Measurements from ENCODE around the gene MASTL. TPM values are rescaled to one million over a fixed set of nuclear protein-coding genes. Genes with fewer than 3 reads are reported as not detected.

Gene MASTL
- total and polyA plus RNA-seq, 12 donors = 1.5 to 4.3 (median 2.0) TPM

DNA sequence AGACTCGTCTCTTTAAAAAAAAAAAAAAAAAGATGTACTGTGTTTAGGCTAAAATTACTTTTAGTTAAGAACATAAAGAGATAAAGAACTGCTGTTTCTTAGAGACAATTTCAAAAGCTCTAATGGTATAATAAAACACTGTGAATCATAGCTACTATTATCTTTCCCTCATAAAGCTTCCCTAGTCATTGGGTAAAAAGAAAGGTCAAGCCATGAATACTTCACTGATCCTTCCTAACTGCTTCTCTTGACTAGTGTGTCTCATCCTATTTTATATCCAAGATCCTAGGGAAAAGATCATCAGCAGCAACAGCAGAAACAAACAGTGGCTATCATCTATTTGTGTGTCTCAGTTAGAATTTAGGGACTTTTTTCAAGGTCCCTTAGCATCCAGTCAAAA, 11.5 kb upstream of the MASTL start:
- TF ChIP-seq, protein P1, sequence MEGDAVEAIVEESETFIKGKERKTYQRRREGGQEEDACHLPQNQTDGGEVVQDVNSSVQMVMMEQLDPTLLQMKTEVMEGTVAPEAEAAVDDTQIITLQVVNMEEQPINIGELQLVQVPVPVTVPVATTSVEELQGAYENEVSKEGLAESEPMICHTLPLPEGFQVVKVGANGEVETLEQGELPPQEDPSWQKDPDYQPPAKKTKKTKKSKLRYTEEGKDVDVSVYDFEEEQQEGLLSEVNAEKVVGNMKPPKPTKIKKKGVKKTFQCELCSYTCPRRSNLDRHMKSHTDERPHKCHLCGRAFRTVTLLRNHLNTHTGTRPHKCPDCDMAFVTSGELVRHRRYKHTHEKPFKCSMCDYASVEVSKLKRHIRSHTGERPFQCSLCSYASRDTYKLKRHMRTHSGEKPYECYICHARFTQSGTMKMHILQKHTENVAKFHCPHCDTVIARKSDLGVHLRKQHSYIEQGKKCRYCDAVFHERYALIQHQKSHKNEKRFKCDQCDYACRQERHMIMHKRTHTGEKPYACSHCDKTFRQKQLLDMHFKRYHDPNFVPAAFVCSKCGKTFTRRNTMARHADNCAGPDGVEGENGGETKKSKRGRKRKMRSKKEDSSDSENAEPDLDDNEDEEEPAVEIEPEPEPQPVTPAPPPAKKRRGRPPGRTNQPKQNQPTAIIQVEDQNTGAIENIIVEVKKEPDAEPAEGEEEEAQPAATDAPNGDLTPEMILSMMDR (IDR thresholded peaks at IDR 0.05) = no peak
- Histone ChIP-seq H3K27me3 (no peaks in the 10 kb centered on the region), H3K4me1 (peaks cover 0 to 17% (median 5%) of the 10 kb centered on the region in 9 donors), H3K27ac (no peak overlapping the region), H3K36me3 (peaks cover 0 to 100% (median 41%) of the 10 kb centered on the region in 9 donors), H3K4me3 (no peak overlapping the region), H3K9me3 (no peaks in the 10 kb centered on the region)
- intact Hi-C loops (cut with DNase I) = loop anchor here in 1 of 10 donors (10.0 kb wide), 1 partner anchor 71 kb away; no protein-coding TSS in a partner anchor
- no peak for DNase-seq
- peak in 1 of 8 donors; percentile 14 for ATAC-seq
- 92 to 100% methylated on average over 1 of the region's 1 CpG for WGBS, 2 donors

DNA sequence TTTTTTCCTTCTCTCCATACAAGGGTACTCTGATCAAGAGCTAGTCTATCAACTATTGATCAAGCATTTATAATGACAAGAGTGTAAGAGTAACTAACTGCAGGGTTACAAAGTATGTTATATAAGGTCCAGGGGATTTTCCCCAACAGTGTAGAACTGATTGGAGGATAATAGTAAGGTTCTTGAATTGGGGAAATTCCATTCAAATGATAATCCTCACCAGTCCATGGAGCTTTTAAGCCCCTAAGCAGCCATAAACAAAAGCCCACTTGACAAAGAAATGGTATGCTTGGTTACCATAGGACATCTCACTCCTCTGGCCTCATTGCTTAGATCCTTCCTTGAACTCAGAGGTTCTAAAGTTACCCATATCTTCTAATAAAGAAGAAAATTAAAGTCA, 9.2 kb upstream of the MASTL start:
- H3K9me3 ChIP-seq = no peaks in the 10 kb centered on the region
- H3K36me3 ChIP-seq = peaks cover 0 to 90% (median 36%) of the 10 kb centered on the region in 9 donors
- DNase-seq (no peak), ATAC-seq (no peak)
- TF ChIP-seq, protein P1 (IDR thresholded peaks at IDR 0.05) = no peak
- H3K4me1 ChIP-seq = peaks cover 2 to 32% (median 12%) of the 10 kb centered on the region in 9 donors
- intact Hi-C loops (cut with DNase I) = loop anchor here in 1 of 10 donors (10.0 kb wide), 1 partner anchor 69 kb away; no protein-coding TSS in a partner anchor
- H3K27ac ChIP-seq = no peak overlapping the region
- H3K27me3 ChIP-seq = no peaks in the 10 kb centered on the region
- no peak overlapping the region for H3K4me3 ChIP-seq

DNA sequence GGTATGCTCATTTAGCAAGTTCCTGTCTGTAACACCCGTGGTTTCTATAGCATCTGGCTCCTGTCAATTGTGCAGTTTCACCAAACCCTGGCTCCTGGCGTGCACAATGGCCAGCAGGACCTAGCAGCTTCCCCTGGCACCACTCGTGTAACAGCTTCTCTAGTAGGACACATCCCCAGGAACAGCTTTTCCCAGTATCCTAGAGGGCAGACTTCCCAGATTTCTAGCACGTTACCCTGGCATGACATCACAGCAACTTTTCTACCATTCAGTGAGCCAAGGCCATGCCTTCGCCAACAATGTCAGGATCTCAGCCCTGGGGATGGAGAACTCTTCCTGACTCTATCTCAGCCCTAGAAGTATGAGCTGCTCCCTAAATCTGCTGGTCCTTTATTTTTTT, 7.5 kb upstream of the MASTL start:
- TF ChIP-seq, protein P1 (IDR thresholded peaks at IDR 0.05) = no peak
- ATAC-seq (peak in 7 of 8 donors; percentile 72 to 94 (median 85)), DNase-seq (peak in 1 of 2 donors; percentile 32)
- H3K9me3 ChIP-seq = no peaks in the 10 kb centered on the region
- peaks cover 2 to 46% (median 25%) of the 10 kb centered on the region in 9 donors for H3K4me1 ChIP-seq
- H3K36me3 ChIP-seq = peaks cover 0 to 77% (median 36%) of the 10 kb centered on the region in 9 donors
- WGBS, 2 donors = 64% methylated on average over 5 of the region's 5 CpGs
- intact Hi-C loops (cut with DNase I) = loop anchor here in 1 of 10 donors (10.0 kb wide), 1 partner anchor 67 kb away; no protein-coding TSS in a partner anchor
- no peak overlapping the region for H3K4me3 ChIP-seq
- peak overlapping the region in 1 of 10 donors; percentile 4 for H3K27ac ChIP-seq
- H3K27me3 ChIP-seq = no peaks in the 10 kb centered on the region

DNA sequence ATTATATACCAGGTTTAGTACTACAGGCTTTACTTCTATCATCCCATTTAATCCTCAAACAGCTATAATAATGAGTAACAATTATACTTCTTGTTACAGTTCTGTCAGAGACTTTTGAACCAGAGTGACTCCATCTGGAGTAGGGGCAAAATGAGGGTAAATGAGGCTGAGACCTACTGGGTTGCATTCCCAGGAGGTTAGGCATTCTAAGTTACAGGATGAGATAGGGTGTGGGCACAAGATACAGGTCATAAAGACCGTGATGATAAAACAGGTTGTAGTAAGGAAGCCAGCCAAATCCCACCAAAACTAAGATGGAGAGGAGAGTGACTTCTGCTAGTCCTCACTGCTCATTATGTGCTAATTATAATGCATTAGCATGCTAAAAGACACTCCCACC, 4.9 kb upstream of the MASTL start:
- Histone ChIP-seq H3K27ac (no peak overlapping the region), H3K9me3 (no peaks in the 10 kb centered on the region), H3K4me3 (no peak overlapping the region), H3K27me3 (no peaks in the 10 kb centered on the region), H3K4me1 (peaks cover 2 to 53% (median 33%) of the 10 kb centered on the region in 9 donors), H3K36me3 (peaks cover 0 to 51% (median 28%) of the 10 kb centered on the region in 9 donors)
- intact Hi-C loops (cut with DNase I) = loop anchor here in 4 of 10 donors (5.0 to 10.0 kb wide), 2 partner anchors 92 to 95 kb away; partner anchors contain the start of gene ACBD5 (in 4 of the 4)
- 57 to 59% methylated on average over 1 of the region's 1 CpG for WGBS, 2 donors
- no peak for DNase-seq
- ATAC-seq = no peak
- TF ChIP-seq, protein P1 (IDR thresholded peaks at IDR 0.05) = no peak

All from heart right ventricle (tissue), 16 donors.